Cardiac fibroblast (primary cell): ENCODE results near the gene CFAP73.

Source experiments
- DNase-seq, 2 donors: peaks; one replicate each; pipeline versions ENCODE4 v3.0.0 to v3.0.0-alpha.2; 2010; ENCODE audit warnings: low read depth in 2 of 2
- H3K4me3 ChIP-seq, 2 donors: replicated peaks in 1 of 2; 1 replicate in 1 of 2; 2 replicates in 1 of 2; pipeline ENCODE4 v1.5.1; 2011; ENCODE audit warnings: low read depth in 2 of 2, low read length in 2 of 2, mild to moderate bottlenecking in 2 of 2, moderate library complexity in 1 of 2
- CTCF ChIP-seq: IDR thresholded peaks from one replicate; pipeline ENCODE4 v1.5.1; 2011; ENCODE audit warnings: low read depth, mild to moderate bottlenecking, low read length, inconsistent platforms

The CFAP73 gene

GRCh38 chr12:113119980-113120669 lies 29.4 kb upstream of the CFAP73 start:
- TF ChIP-seq CTCF, result no peak
- no peak overlapping the region for H3K4me3 ChIP-seq
- DNase-seq, result no peak

DNA sequence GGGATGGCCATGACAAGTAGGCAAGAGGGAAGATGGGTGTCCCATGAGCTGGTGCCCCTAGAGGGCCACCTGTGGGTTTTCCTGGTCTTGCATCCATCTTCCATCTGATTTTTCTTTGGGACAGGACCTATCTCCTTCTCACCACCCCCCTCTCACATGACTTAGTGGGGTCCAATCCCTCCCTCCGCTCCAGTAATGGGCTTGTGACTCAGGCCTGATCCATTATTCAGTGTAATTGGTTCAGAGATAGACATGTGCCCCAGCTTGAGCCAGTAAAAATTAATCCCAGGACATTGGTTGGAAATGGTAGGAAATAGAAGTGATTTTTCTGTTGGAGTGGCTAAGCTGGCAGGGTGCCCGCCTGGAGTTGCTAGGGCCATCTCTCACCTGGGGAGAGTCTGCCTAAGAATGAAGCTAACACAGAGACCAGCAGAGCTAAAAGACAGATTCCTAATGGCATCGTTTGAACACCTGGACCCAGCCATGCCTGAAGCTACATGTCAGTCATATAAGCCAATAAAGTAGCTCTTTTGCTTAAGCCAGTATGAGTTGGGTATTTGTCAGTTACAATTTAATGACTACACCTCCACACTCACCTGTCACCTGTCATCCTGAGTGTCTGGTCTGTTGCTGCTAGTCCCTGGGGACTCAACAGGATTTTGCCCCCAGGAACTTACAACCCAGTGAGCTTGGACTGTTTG lies 28.7 kb upstream of the CFAP73 start:
- no peak overlapping the region for H3K4me3 ChIP-seq
- no peak for TF ChIP-seq CTCF
- DNase-seq, result no peak

DNA sequence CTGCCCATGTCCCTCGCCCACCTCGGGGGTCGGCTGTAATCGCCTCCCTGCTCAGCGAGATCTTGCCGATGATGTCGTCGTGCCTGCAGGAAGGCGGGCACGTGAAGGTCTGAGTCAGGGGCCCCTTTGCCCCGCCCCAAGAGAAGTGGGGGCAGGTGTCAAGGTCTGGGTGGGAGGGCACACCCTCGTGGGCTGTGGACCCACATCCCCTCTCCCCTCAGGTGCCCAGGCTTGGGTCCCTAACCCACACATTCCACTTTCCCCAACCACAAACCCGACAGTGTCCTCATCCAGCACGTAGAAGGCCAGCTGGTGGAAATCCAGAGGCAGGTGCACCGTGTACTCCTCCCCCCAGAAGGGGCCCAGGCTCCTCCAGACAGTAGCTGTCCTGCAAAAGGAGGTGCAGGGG lies 21.7 kb upstream of the CFAP73 start:
- no peak overlapping the region for H3K4me3 ChIP-seq

DNA sequence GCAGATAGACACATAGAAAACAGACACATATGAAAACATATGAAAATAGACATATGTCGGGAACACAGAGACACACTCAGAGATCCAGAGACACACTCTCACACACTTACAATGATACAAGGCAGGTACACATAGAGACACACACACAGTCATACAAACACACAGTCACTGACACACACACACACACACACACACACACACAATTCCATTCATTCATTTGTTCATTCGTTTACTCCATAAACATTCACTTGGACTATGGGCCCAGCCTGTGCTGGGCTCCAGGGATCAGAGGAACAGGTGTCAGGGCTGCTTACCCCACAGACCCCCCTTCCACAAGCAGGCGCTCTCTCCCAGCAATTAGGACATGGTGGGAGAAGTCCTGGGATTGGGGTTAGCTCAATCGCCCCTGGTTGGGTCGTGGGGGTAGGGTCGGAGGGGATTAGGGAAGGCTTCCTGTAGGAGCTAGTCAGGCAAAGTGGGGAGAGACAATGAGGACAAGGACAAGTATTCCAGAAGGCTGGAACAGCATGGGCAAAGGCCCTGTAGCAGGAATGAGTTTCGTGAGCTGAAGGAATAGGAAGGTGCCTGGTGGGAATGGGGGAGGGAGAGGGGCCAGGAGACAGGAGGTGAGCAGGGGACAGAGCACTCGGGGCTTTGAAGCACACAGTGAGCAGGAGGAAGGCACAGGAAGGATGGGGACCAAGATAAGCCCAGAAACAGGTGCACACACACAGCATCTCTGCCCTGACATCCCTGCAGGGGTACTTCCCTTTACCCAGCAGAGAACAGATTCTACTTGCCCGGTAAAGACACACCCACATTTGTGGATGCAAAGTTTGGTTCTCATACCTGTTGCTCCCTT lies 20.5 kb upstream of the CFAP73 start:
- no peak overlapping the region for H3K4me3 ChIP-seq
- DNase-seq, result no peak
- TF ChIP-seq CTCF, result no peak

More for the DNA sequence above, 21.7 kb upstream of the CFAP73 start:
- no peak for TF ChIP-seq CTCF
- no peak for DNase-seq

DNA sequence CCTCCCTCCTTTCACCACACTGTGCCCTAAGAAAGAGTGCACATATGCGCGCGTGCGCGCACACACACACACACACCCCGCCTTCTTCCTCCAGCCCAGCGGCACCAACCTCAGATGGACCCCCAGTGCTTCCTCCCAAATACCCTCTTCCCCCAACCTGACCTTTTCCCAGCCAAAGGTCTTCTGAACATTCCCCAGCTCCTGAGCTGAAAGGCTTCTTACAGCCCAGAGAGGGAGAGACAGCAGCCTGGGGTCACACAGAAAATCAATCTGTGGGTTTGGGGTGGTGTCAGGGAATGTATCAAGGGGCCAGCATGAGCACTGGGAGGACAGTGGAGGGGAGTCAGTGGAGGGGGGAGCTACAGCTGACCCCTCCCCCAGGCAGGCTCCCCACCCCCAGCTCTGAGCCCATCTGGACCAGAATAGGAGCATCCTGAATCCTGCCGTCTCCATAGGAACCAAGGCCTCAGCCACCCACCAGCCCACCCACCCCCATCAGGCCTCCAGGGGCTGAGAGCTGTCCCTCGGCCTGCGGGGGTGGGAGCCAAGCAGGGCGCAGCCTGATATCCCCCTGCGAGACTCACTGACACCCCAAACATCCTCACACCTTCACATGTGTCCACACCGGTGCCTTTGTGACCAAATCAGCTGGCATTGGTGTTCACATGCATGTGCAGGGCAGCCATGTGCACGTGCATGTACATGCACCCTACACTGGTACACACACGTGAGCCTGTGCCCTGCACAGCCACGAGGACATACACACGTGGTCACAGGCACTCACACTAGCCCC lies 19.7 kb upstream of the CFAP73 start:
- H3K4me3 ChIP-seq, result no peak overlapping the region
- no peak for TF ChIP-seq CTCF
- DNase-seq, result no peak

DNA sequence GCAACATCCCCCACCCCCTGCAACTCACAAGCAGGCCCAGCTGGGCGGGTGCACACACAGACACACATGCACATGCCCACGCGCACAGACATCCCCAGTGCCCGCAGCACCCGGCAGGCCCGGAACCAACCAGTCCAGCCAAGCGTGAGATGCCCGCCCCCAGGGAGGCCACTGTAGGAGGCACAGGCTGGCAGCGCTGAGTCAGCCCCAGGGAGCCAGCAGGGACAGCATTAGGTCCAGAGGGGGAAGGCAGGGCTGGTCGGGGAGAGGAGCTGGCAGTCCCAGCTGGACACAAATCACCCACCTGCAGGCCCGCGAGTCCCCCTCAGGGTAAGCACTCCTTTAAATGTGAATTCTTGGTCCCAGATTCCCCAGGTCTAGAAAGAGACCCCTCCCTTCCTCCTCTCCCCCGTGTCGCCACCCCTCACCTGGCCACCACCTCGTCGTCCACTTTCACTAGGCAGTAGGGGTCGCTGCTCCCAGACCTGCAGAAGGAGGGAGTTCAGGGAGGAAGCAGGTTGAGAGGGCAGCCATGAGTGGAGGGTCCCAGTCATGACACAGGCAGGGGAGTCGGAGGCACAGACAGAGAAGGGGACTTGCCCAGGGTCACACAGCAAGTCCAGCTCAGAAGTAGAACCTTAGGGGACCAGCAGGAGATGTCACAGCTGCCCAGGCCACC lies 18.9 kb upstream of the CFAP73 start:
- H3K4me3 ChIP-seq, result no peak overlapping the region
- no peak for TF ChIP-seq CTCF
- DNase-seq, result no peak
